Spleen (tissue), 11 donors: ENCODE results near the gene GNAZ. TPM values are rescaled to one million over a fixed set of nuclear protein-coding genes. Genes with fewer than 3 reads are reported as not detected.

Experiments
- DNase-seq: peaks from one replicate; pipeline ENCODE4 v3.0.0-alpha.2; 2020
- H3K27ac ChIP-seq, 8 donors: fragments of 200-600 bp; sonication (generic) in 7 of 8; 1 replicate in 4 of 8; 2 replicates in 4 of 8; pipeline versions ENCODE4 v1.5.0 to v1.8.0; 2016 to 2021; ENCODE audit warnings: inconsistent platforms in 4 of 8, mild to moderate bottlenecking in 4 of 8, moderate library complexity in 1 of 8
- H3K27me3 ChIP-seq, 7 donors: fragments of 200-600 bp; sonication (generic) in 6 of 7; replicated peaks in 1 of 7; 1 replicate in 4 of 7; 2 replicates in 3 of 7; pipeline versions ENCODE4 v1.5.0 to v1.8.0; 2016 to 2021; ENCODE audit warnings: inconsistent platforms in 3 of 7, mild to moderate bottlenecking in 1 of 7
- H3K36me3 ChIP-seq, 6 donors: fragments of 200-600 bp; sonication (generic) in 5 of 6; 1 replicate in 4 of 6; 2 replicates in 2 of 6; pipeline versions ENCODE4 v1.5.0 to v1.8.0; 2016 to 2021; ENCODE audit warnings: inconsistent platforms in 2 of 6
- H3K4me1 ChIP-seq, 6 donors: fragments of 200-600 bp; sonication (generic) in 5 of 6; 1 replicate in 3 of 6; 2 replicates in 3 of 6; pipeline versions ENCODE4 v1.5.0 to v1.8.0; 2016 to 2021; ENCODE audit warnings: inconsistent platforms in 3 of 6
- H3K4me3 ChIP-seq, 8 donors: fragments of 200-600 bp; sonication (generic) in 7 of 8; 1 replicate in 4 of 8; 2 replicates in 4 of 8; pipeline versions ENCODE4 v1.5.0 to v1.8.0; 2016 to 2021; ENCODE audit warnings: inconsistent platforms in 4 of 8, mild to moderate bottlenecking in 4 of 8, moderate library complexity in 2 of 8
- H3K9me3 ChIP-seq, 8 donors: fragments of 200-600 bp; sonication (generic) in 7 of 8; 1 replicate in 4 of 8; 2 replicates in 4 of 8; pipeline versions ENCODE4 v1.5.0 to v1.8.0; 2016 to 2021; ENCODE audit warnings: inconsistent platforms in 4 of 8
- POLR2A ChIP-seq, 3 donors: fragments of 450-650 bp; IDR thresholded peaks; one replicate each; pipeline ENCODE4 v1.5.1; 2017; ENCODE audit warnings: antibody characterized with exemption in 3 of 3, mild to moderate bottlenecking in 1 of 3
- POLR2AphosphoS5 ChIP-seq, 3 donors: sonication (generic); formaldehyde crosslinking; IDR thresholded peaks; one replicate each; pipeline ENCODE4 v1.5.1; 2017; ENCODE audit warnings: antibody characterized with exemption in 3 of 3
- WGBS, 5 donors: extraction: QIAGEN DNeasy Blood & Tissue Kit in 3 of 5; methylation state at CpG; one replicate each; pipeline versions ENCODE4 v1.1.5 to v1.1.7; 2013 to 2018; 5-methylcytosine and 5-hydroxymethylcytosine counted together
- intact Hi-C: fragments of 100-400 bp; cut with DNase I; formaldehyde crosslinking; loops from one replicate; pipeline ENCODE4 v1.15.0; 2023; ENCODE audit warnings: low total_unique reads
- polyA plus RNA-seq, 3 donors: library from polyadenylated mRNA; stranded (reverse); fragments of 200-250 nt; gene quantifications; one replicate each; pipeline ENCODE4 v1.2.1, GENCODE V29; 2013
- total RNA-seq, 7 donors: library from RNA; depleted of rRNA in 3 of 7; stranded (reverse); fragments of >200 nt in 3 of 7; fragmentation: NEBNext Ultra II Directional in 4 of 7; extraction: Animal tissue kit (Norgen Biotek cat#: 25700) in 4 of 7; gene quantifications; one replicate each; pipeline versions ENCODE4 v1.1.0 to v1.2.1, GENCODE V29; 2016 to 2021
- TF ChIP-seq, protein P1 (sequence below), 11 experiments: fragments of 200-600 bp in 7 of 11; fragments of 450-650 bp in 4 of 11; sonication (generic) in 4 of 11; IDR thresholded peaks in 8 of 11; conservative IDR thresholded peaks in 3 of 11; 1 replicate in 7 of 11; 2 replicates in 4 of 11; pipeline versions ENCODE4 v1.4.0 to v1.8.0; 2016 to 2021; ENCODE audit warnings: antibody characterized with exemption in 11 of 11, inconsistent platforms in 4 of 11, mild to moderate bottlenecking in 1 of 11
- donor health status: healthy with polysubstance abuse.
- donor health status: DM: no; HTN: no; CAD: no; lungs with moderate emphysema.
- donor health status: DM: no; HTN: no; CAD: no.
- donor health status: Bipolar disorder and iron deficiency.
- donor health status: healthy.
- donor health status: DM: no; HTN: no; CAD: no.
- donor health status: DM: yes; HTN: yes; CAD: no.

The GNAZ gene
- total and polyA plus RNA-seq, 10 donors = 2.3 to 11.8 (median 6.8) TPM

- H3K27ac ChIP-seq = no peak overlapping the region
- no peaks in the 10 kb centered on the region for H3K36me3 ChIP-seq
- peak; percentile 20 for DNase-seq
- H3K27me3 ChIP-seq = no peaks in the 10 kb centered on the region
- 75 to 80% (median 76%) methylated on average over 7 of the region's 7 CpGs for WGBS, 5 donors
- peaks cover 0 to 20% (median 13%) of the 10 kb centered on the region in 8 donors for H3K9me3 ChIP-seq
- TF ChIP-seq, protein P1, sequence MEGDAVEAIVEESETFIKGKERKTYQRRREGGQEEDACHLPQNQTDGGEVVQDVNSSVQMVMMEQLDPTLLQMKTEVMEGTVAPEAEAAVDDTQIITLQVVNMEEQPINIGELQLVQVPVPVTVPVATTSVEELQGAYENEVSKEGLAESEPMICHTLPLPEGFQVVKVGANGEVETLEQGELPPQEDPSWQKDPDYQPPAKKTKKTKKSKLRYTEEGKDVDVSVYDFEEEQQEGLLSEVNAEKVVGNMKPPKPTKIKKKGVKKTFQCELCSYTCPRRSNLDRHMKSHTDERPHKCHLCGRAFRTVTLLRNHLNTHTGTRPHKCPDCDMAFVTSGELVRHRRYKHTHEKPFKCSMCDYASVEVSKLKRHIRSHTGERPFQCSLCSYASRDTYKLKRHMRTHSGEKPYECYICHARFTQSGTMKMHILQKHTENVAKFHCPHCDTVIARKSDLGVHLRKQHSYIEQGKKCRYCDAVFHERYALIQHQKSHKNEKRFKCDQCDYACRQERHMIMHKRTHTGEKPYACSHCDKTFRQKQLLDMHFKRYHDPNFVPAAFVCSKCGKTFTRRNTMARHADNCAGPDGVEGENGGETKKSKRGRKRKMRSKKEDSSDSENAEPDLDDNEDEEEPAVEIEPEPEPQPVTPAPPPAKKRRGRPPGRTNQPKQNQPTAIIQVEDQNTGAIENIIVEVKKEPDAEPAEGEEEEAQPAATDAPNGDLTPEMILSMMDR (IDR thresholded peaks at IDR 0.05 in 8 of 11, conservative IDR thresholded peaks at IDR 0.05 in 3 of 11) = no peak
- TF ChIP-seq POLR2A (IDR thresholded peaks at IDR 0.05) (no peak), POLR2AphosphoS5 (IDR thresholded peaks at IDR 0.05) (no peak)
- intact Hi-C loops = no loop called here
- no peak overlapping the region for H3K4me3 ChIP-seq
- peaks cover 0 to 13% (median 0%) of the 10 kb centered on the region in 6 donors for H3K4me1 ChIP-seq
Measured at GRCh38 chr22:23055449-23056179, 14.7 kb upstream of the GNAZ start.

GRCh38 chr22:23057331-23057730 is 13.0 kb upstream of the GNAZ start:
- TF ChIP-seq, protein P1 (IDR thresholded peaks at IDR 0.05 in 8 of 11, conservative IDR thresholded peaks at IDR 0.05 in 3 of 11) = no peak
- TF ChIP-seq POLR2A (IDR thresholded peaks at IDR 0.05) (no peak), POLR2AphosphoS5 (IDR thresholded peaks at IDR 0.05) (no peak)
- 3 to 97% (median 25%) methylated on average over 1 of the region's 1 CpG for WGBS, 5 donors
- Histone ChIP-seq H3K36me3 (no peaks in the 10 kb centered on the region), H3K4me3 (no peak overlapping the region), H3K4me1 (peaks cover 0 to 13% (median 0%) of the 10 kb centered on the region in 6 donors), H3K27ac (no peak overlapping the region), H3K9me3 (peaks cover 0 to 20% (median 13%) of the 10 kb centered on the region in 8 donors), H3K27me3 (no peaks in the 10 kb centered on the region)
- DNase-seq = no peak
- intact Hi-C loops = no loop called here

DNA sequence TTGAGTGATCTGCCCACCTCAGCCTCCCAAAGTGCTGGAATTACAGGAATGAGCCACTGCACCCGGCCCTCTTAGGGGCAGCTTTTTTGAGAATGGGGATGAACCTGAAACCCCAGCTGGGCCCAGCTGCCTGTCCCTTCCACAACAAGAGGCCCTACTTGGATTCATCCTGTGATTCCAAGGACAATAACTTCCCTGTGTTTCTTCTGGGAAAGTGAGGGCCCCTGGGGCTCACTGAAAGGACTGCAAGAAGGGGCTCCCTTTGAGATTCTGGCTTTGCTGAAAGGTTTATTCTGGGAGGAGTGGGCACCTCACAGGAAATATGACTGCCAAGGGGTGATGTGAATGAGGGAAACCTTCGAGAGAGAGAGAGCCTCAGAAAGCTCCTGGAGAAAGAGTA is 12.3 kb upstream of the GNAZ start:
- no peak for TF ChIP-seq POLR2AphosphoS5 (IDR thresholded peaks at IDR 0.05)
- TF ChIP-seq, protein P1 (IDR thresholded peaks at IDR 0.05 in 8 of 11, conservative IDR thresholded peaks at IDR 0.05 in 3 of 11) = no peak
- TF ChIP-seq POLR2A (IDR thresholded peaks at IDR 0.05) = no peak
- 61 to 87% (median 69%) methylated on average over 2 of the region's 2 CpGs for WGBS, 5 donors

GRCh38 chr22:23058481-23059283 is 11.6 kb upstream of the GNAZ start:
- H3K4me1 ChIP-seq = peaks cover 0 to 13% (median 0%) of the 10 kb centered on the region in 6 donors
- H3K9me3 ChIP-seq = peaks cover 0 to 20% (median 13%) of the 10 kb centered on the region in 8 donors
- TF ChIP-seq POLR2A (IDR thresholded peaks at IDR 0.05) = no peak
- no peak for TF ChIP-seq POLR2AphosphoS5 (IDR thresholded peaks at IDR 0.05)
- TF ChIP-seq, protein P1 (IDR thresholded peaks at IDR 0.05 in 8 of 11, conservative IDR thresholded peaks at IDR 0.05 in 3 of 11) = no peak
- no peak overlapping the region for H3K27ac ChIP-seq
- no peaks in the 10 kb centered on the region for H3K27me3 ChIP-seq
- DNase-seq = peak; percentile 48
- WGBS, 5 donors = 70 to 84% (median 76%) methylated on average over 8 to 9 of the region's 9 CpGs
- intact Hi-C loops = no loop called here
- no peaks in the 10 kb centered on the region for H3K36me3 ChIP-seq
- H3K4me3 ChIP-seq = no peak overlapping the region

More for the DNA sequence above, 12.3 kb upstream of the GNAZ start:
- Histone ChIP-seq H3K9me3 (peaks cover 0 to 20% (median 13%) of the 10 kb centered on the region in 8 donors), H3K4me1 (peaks cover 0 to 13% (median 0%) of the 10 kb centered on the region in 6 donors), H3K27me3 (no peaks in the 10 kb centered on the region), H3K4me3 (no peak overlapping the region), H3K36me3 (no peaks in the 10 kb centered on the region), H3K27ac (no peak overlapping the region)
- intact Hi-C loops = no loop called here
- DNase-seq = no peak
